ENCODE results near the gene ME3.
"Not testable (repeated sequence)": the region's sequence is repeated elsewhere in the genome, so short reads cannot be mapped to it uniquely, and the experiment has no call there.

The ME3 gene

DNA sequence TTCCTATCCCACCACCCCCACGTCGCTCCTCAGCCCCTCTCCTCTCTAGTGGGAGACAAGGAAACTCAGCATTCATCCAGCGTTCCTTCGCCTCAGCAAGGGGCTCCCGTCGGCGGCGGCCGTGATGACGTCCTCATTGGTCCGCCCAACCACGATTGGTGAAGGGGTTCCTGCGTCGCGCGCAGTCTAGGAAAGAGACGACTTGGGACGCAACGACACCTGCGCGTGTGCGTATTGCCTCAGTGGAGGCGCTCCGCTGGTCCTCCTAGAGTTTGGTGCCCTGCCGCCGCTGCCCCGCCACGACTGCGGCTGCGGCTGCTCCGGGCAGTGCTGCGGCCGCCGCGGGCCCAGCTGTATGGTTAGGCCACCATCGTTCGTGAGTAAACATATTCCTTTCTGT, 241.2 kb downstream of the ME3 start:
- Histone ChIP-seq H3K36me3 (ENCODE audit: control insufficient read depth, insufficient read depth, low read length) (no peaks in the 10 kb centered on the region), H3K9me3 (ENCODE audit: control insufficient read depth, low read length) (no peaks in the 10 kb centered on the region), H3K4me1 (ENCODE audit: control insufficient read depth, insufficient read depth, low read length, poor library complexity, severe bottlenecking) (no peaks in the 10 kb centered on the region), H3K27ac (ENCODE audit: insufficient read depth, low read length, poor library complexity, severe bottlenecking) (no peak overlapping the region), H3K4me3 (ENCODE audit: insufficient read depth, low read depth, low read length, poor library complexity, severe bottlenecking) (no peak overlapping the region), H3K27me3 (replicated peaks; ENCODE audit: control insufficient read depth, insufficient read depth, low read length, poor library complexity, severe bottlenecking) (no peaks in the 10 kb centered on the region)
- no peak for DNase-seq

GRCh38 chr11:86427441-86427840, 245.0 kb downstream of the ME3 start:
- Histone ChIP-seq H3K4me3 (ENCODE audit: insufficient read depth, low read depth, low read length, poor library complexity, severe bottlenecking) (no peak overlapping the region), H3K36me3 (ENCODE audit: control insufficient read depth, insufficient read depth, low read length) (no peaks in the 10 kb centered on the region), H3K27me3 (replicated peaks; ENCODE audit: control insufficient read depth, insufficient read depth, low read length, poor library complexity, severe bottlenecking) (no peaks in the 10 kb centered on the region), H3K27ac (ENCODE audit: insufficient read depth, low read length, poor library complexity, severe bottlenecking) (no peak overlapping the region), H3K9me3 (ENCODE audit: control insufficient read depth, low read length) (no peaks in the 10 kb centered on the region), H3K4me1 (ENCODE audit: control insufficient read depth, insufficient read depth, low read length, poor library complexity, severe bottlenecking) (no peaks in the 10 kb centered on the region)
- no peak for DNase-seq

DNA sequence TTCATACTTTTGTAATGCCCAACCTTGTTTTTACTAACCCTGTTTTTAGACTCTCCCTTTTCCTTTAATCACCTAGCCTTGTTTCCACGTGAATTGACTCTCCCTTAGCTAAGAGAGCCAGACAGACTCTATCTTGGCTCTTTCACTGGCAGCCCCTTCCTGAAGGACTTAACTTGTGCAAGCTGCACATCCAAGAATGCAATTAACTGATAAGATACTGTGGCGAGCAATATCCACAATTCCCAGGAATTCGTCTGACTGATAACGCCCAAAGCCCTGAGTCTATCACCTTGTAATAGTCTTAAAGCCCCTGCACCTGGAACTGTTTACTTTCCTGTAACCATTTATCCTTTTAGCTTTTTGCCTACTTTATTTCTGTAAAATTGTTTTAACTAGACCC, 248.9 kb downstream of the ME3 start:
- H3K27ac ChIP-seq (ENCODE audit: insufficient read depth, low read length, poor library complexity, severe bottlenecking); H3K27me3 ChIP-seq (replicated peaks; ENCODE audit: control insufficient read depth, insufficient read depth, low read length, poor library complexity, severe bottlenecking); H3K9me3 ChIP-seq (ENCODE audit: control insufficient read depth, low read length); H3K4me1 ChIP-seq (ENCODE audit: control insufficient read depth, insufficient read depth, low read length, poor library complexity, severe bottlenecking); H3K36me3 ChIP-seq (ENCODE audit: control insufficient read depth, insufficient read depth, low read length); H3K4me3 ChIP-seq (ENCODE audit: insufficient read depth, low read depth, low read length, poor library complexity, severe bottlenecking); DNase-seq: not testable (repeated sequence)

GRCh38 chr11:86422371-86422770, 250.0 kb downstream of the ME3 start:
- DNase-seq = no peak

GRCh38 chr11:86421946-86422345, 250.5 kb downstream of the ME3 start:
- no peak for DNase-seq
- H3K4me3 ChIP-seq (ENCODE audit: insufficient read depth, low read depth, low read length, poor library complexity, severe bottlenecking) = no peak overlapping the region

More at GRCh38 chr11:86422371-86422770, 250.0 kb downstream of the ME3 start:
- Histone ChIP-seq H3K36me3 (ENCODE audit: control insufficient read depth, insufficient read depth, low read length) (no peaks in the 10 kb centered on the region), H3K4me1 (ENCODE audit: control insufficient read depth, insufficient read depth, low read length, poor library complexity, severe bottlenecking) (no peaks in the 10 kb centered on the region), H3K4me3 (ENCODE audit: insufficient read depth, low read depth, low read length, poor library complexity, severe bottlenecking) (no peak overlapping the region), H3K27ac (ENCODE audit: insufficient read depth, low read length, poor library complexity, severe bottlenecking) (no peak overlapping the region), H3K27me3 (replicated peaks; ENCODE audit: control insufficient read depth, insufficient read depth, low read length, poor library complexity, severe bottlenecking) (no peaks in the 10 kb centered on the region), H3K9me3 (ENCODE audit: control insufficient read depth, low read length) (no peaks in the 10 kb centered on the region)

GRCh38 chr11:86418917-86419316, 253.5 kb downstream of the ME3 start:
- Histone ChIP-seq H3K36me3 (ENCODE audit: control insufficient read depth, insufficient read depth, low read length) (no peaks in the 10 kb centered on the region), H3K4me1 (ENCODE audit: control insufficient read depth, insufficient read depth, low read length, poor library complexity, severe bottlenecking) (no peaks in the 10 kb centered on the region), H3K9me3 (ENCODE audit: control insufficient read depth, low read length) (no peaks in the 10 kb centered on the region), H3K27ac (ENCODE audit: insufficient read depth, low read length, poor library complexity, severe bottlenecking) (no peak overlapping the region), H3K27me3 (replicated peaks; ENCODE audit: control insufficient read depth, insufficient read depth, low read length, poor library complexity, severe bottlenecking) (no peaks in the 10 kb centered on the region), H3K4me3 (ENCODE audit: insufficient read depth, low read depth, low read length, poor library complexity, severe bottlenecking) (no peak overlapping the region)
- DNase-seq = no peak

More at GRCh38 chr11:86421946-86422345, 250.5 kb downstream of the ME3 start:
- no peaks in the 10 kb centered on the region for H3K9me3 ChIP-seq (ENCODE audit: control insufficient read depth, low read length)
- H3K27ac ChIP-seq (ENCODE audit: insufficient read depth, low read length, poor library complexity, severe bottlenecking) = no peak overlapping the region
- H3K4me1 ChIP-seq (ENCODE audit: control insufficient read depth, insufficient read depth, low read length, poor library complexity, severe bottlenecking) = no peaks in the 10 kb centered on the region
- no peaks in the 10 kb centered on the region for H3K27me3 ChIP-seq (replicated peaks; ENCODE audit: control insufficient read depth, insufficient read depth, low read length, poor library complexity, severe bottlenecking)
- H3K36me3 ChIP-seq (ENCODE audit: control insufficient read depth, insufficient read depth, low read length) = no peaks in the 10 kb centered on the region

- no peak for DNase-seq
Observed at GRCh38 chr11:86418513-86418912, 253.9 kb downstream of the ME3 start.

DNA sequence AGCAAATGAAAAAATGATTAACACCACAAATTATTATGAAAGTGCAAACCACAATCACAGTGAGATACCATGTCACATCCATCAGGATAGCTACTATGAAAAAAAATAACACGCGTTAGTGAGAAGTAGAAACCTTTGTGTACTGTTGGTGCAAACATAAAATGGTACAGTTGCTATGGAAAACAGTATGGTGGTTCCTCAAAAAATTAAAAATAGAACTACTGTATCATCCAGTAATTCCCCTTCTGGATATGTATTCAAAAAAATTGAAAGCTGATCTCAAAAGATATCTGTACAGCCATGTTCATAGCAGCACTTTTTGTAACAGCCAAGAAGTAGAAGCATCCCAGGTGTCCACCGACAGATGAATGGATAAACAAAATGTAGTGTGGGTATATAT, 254.3 kb downstream of the ME3 start:
- Histone ChIP-seq H3K27ac (ENCODE audit: insufficient read depth, low read length, poor library complexity, severe bottlenecking) (no peak overlapping the region), H3K9me3 (ENCODE audit: control insufficient read depth, low read length) (no peaks in the 10 kb centered on the region), H3K4me1 (ENCODE audit: control insufficient read depth, insufficient read depth, low read length, poor library complexity, severe bottlenecking) (no peaks in the 10 kb centered on the region), H3K4me3 (ENCODE audit: insufficient read depth, low read depth, low read length, poor library complexity, severe bottlenecking) (no peak overlapping the region), H3K36me3 (ENCODE audit: control insufficient read depth, insufficient read depth, low read length) (no peaks in the 10 kb centered on the region), H3K27me3 (replicated peaks; ENCODE audit: control insufficient read depth, insufficient read depth, low read length, poor library complexity, severe bottlenecking) (no peaks in the 10 kb centered on the region)
- no peak for DNase-seq

More at GRCh38 chr11:86418513-86418912, 253.9 kb downstream of the ME3 start:
- no peaks in the 10 kb centered on the region for H3K9me3 ChIP-seq (ENCODE audit: control insufficient read depth, low read length)
- no peaks in the 10 kb centered on the region for H3K36me3 ChIP-seq (ENCODE audit: control insufficient read depth, insufficient read depth, low read length)
- no peaks in the 10 kb centered on the region for H3K27me3 ChIP-seq (replicated peaks; ENCODE audit: control insufficient read depth, insufficient read depth, low read length, poor library complexity, severe bottlenecking)
- H3K27ac ChIP-seq (ENCODE audit: insufficient read depth, low read length, poor library complexity, severe bottlenecking) = no peak overlapping the region
- H3K4me1 ChIP-seq (ENCODE audit: control insufficient read depth, insufficient read depth, low read length, poor library complexity, severe bottlenecking) = no peaks in the 10 kb centered on the region
- no peak overlapping the region for H3K4me3 ChIP-seq (ENCODE audit: insufficient read depth, low read depth, low read length, poor library complexity, severe bottlenecking)

DNA sequence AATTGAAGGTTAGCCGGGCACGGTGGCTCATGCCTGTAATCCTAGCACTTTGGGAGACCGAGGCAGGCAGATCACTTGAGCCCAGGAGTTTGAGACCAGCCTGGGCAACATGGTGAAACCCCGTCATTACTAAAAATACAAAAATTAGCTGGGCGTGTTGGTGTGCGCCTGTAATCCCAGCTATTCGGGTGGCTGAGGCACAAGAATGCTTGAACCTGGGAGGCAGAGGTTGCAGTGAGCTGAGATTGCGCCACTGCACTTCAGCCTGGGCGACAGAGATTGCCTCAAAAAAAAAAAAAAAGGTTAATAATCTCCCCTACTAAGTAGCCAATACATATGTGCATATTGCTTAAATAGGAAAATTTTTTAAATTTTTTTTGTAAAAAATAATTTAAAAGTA, 255.5 kb downstream of the ME3 start:
- H3K9me3 ChIP-seq (ENCODE audit: control insufficient read depth, low read length); H3K4me3 ChIP-seq (ENCODE audit: insufficient read depth, low read depth, low read length, poor library complexity, severe bottlenecking); H3K36me3 ChIP-seq (ENCODE audit: control insufficient read depth, insufficient read depth, low read length); H3K27ac ChIP-seq (ENCODE audit: insufficient read depth, low read length, poor library complexity, severe bottlenecking); DNase-seq; H3K4me1 ChIP-seq (ENCODE audit: control insufficient read depth, insufficient read depth, low read length, poor library complexity, severe bottlenecking); H3K27me3 ChIP-seq (replicated peaks; ENCODE audit: control insufficient read depth, insufficient read depth, low read length, poor library complexity, severe bottlenecking): not testable (repeated sequence)

DNA sequence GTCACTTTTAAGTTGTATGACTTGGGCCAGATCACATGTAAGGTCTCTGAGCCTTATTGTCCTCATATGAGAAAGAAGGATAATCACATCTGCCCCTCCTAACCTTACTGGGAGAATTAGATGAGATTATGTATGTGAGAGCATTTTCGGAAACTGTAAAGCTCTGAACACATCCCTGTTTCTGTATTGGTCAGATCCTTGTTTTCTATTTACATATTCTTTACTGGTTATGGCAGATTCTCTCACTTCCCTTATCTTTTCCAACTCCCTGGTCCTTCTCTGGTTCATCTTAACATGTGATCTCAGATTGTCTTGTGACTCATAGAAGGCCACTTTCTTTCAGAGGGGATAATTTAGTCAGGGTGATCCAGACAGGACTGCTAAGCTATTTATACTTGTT, 255.9 kb downstream of the ME3 start:
- Histone ChIP-seq H3K27me3 (replicated peaks; ENCODE audit: control insufficient read depth, insufficient read depth, low read length, poor library complexity, severe bottlenecking) (no peaks in the 10 kb centered on the region), H3K4me1 (ENCODE audit: control insufficient read depth, insufficient read depth, low read length, poor library complexity, severe bottlenecking) (no peaks in the 10 kb centered on the region), H3K27ac (ENCODE audit: insufficient read depth, low read length, poor library complexity, severe bottlenecking) (no peak overlapping the region), H3K9me3 (ENCODE audit: control insufficient read depth, low read length) (no peaks in the 10 kb centered on the region), H3K4me3 (ENCODE audit: insufficient read depth, low read depth, low read length, poor library complexity, severe bottlenecking) (no peak overlapping the region), H3K36me3 (ENCODE audit: control insufficient read depth, insufficient read depth, low read length) (no peaks in the 10 kb centered on the region)
- DNase-seq = no peak

- DNase-seq = no peak
- Histone ChIP-seq H3K9me3 (ENCODE audit: control insufficient read depth, low read length) (no peaks in the 10 kb centered on the region), H3K27ac (ENCODE audit: insufficient read depth, low read length, poor library complexity, severe bottlenecking) (no peak overlapping the region), H3K4me1 (ENCODE audit: control insufficient read depth, insufficient read depth, low read length, poor library complexity, severe bottlenecking) (no peaks in the 10 kb centered on the region), H3K4me3 (ENCODE audit: insufficient read depth, low read depth, low read length, poor library complexity, severe bottlenecking) (no peak overlapping the region), H3K27me3 (replicated peaks; ENCODE audit: control insufficient read depth, insufficient read depth, low read length, poor library complexity, severe bottlenecking) (no peaks in the 10 kb centered on the region), H3K36me3 (ENCODE audit: control insufficient read depth, insufficient read depth, low read length) (no peaks in the 10 kb centered on the region)
Observed at GRCh38 chr11:86415026-86415425, 257.4 kb downstream of the ME3 start.
